Loucy (cell line): ENCODE measurements around the gene RRP1.

Experiments
- H2AFZ ChIP-seq: fragments of 200-600 bp; sonication (generic); 2 replicates; pipeline ENCODE4 v1.6.0; 2016; ENCODE audit warnings: antibody characterized with exemption, mild to moderate bottlenecking, low read length, moderate library complexity
- H3F3A ChIP-seq: fragments of 200-600 bp; 2 replicates; pipeline ENCODE4 v1.6.0; 2016; ENCODE audit warnings: antibody characterized with exemption, low read depth, mild to moderate bottlenecking
- H3K27me3 ChIP-seq: fragments of 200-600 bp; sonication (generic); 2 replicates; pipeline ENCODE4 v1.6.1; 2014; ENCODE audit warnings: low read length, mild to moderate bottlenecking; ENCODE audit not compliant: insufficient read depth, poor library complexity, severe bottlenecking
- H3K36me3 ChIP-seq: fragments of 200-600 bp; sonication (generic); 2 replicates; pipeline ENCODE4 v1.6.1; 2016; ENCODE audit warnings: low read length; ENCODE audit not compliant: insufficient read depth
- H3K4me1 ChIP-seq: fragments of 200-600 bp; sonication (generic); 2 replicates; pipeline ENCODE4 v1.5.1; 2014; ENCODE audit warnings: low read length, mild to moderate bottlenecking; ENCODE audit not compliant: insufficient read depth, poor library complexity, severe bottlenecking
- H3K4me2 ChIP-seq: fragments of 200-600 bp; sonication (generic); 2 replicates; pipeline ENCODE4 v1.6.0; 2014; ENCODE audit warnings: antibody characterized with exemption, low read length, low read depth, mild to moderate bottlenecking; ENCODE audit not compliant: poor library complexity, severe bottlenecking
- H3K4me3 ChIP-seq: fragments of 200-600 bp; sonication (generic); 2 replicates; pipeline ENCODE4 v1.5.1; 2014; ENCODE audit warnings: low read length, mild to moderate bottlenecking, mixed read lengths; ENCODE audit not compliant: poor library complexity, severe bottlenecking
- H3K79me2 ChIP-seq: fragments of 200-600 bp; sonication (generic); 2 replicates; pipeline ENCODE4 v1.6.1; 2014; ENCODE audit warnings: low read length; ENCODE audit not compliant: insufficient read depth
- H3K9ac ChIP-seq: fragments of 200-600 bp; sonication (generic); 2 replicates; pipeline ENCODE4 v1.6.0; 2014; ENCODE audit warnings: mild to moderate bottlenecking, low read depth, low read length, moderate library complexity; ENCODE audit not compliant: poor library complexity, severe bottlenecking
- H3K9me2 ChIP-seq: fragments of 200-600 bp; sonication (generic); replicated peaks from 2 replicates; pipeline ENCODE4 v1.6.1; 2016; ENCODE audit warnings: low read depth, low read length, mixed read lengths
- H3K9me3 ChIP-seq: fragments of 200-600 bp; sonication (generic); 2 replicates; pipeline ENCODE4 v1.6.1; 2014; ENCODE audit warnings: mild to moderate bottlenecking, antibody characterized with exemption, low read length, low read depth; ENCODE audit not compliant: insufficient read depth
- H4K20me1 ChIP-seq: fragments of 200-600 bp; sonication (generic); 2 replicates; pipeline ENCODE4 v1.6.0; 2014; ENCODE audit warnings: antibody characterized with exemption, low read length, mild to moderate bottlenecking; ENCODE audit not compliant: insufficient read depth, poor library complexity, severe bottlenecking
- CTCF ChIP-seq: fragments of 200-600 bp; sonication (generic); conservative IDR thresholded peaks from 2 replicates; pipeline ENCODE4 v1.5.1; 2014; ENCODE audit warnings: mild to moderate bottlenecking, antibody characterized with exemption, low read length
- EZH2phosphoT487 ChIP-seq: fragments of 200-600 bp; IDR thresholded peaks from 2 replicates; pipeline ENCODE4 v1.6.1; 2018; ENCODE audit warnings: antibody characterized with exemption, mild to moderate bottlenecking, moderate library complexity, borderline replicate concordance

Gene RRP1

DNA sequence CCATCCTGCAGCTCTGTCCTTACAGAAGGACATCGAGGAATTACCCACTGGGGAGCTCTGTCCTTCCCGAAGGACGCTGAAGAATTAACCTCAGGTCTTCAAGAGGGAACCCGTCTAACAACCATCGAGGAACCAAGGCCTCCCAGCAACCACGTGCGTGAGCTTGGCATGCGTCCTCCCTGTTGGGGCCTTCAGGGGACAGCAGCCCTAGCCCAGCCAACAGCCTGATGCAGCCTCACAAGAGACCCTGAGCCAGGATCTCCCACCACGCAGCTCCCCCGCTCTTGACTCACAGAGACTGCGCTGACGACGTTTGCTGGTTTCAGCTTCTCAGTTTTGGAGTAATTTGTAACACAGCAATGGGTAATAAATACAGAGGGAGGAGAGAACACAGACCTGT is 56.0 kb downstream of the RRP1 start:
- no peak overlapping the region for H3K9ac ChIP-seq
- no peak overlapping the region for H3K4me3 ChIP-seq
- no peak overlapping the region for H2AFZ ChIP-seq
- H3K36me3 ChIP-seq, result no peaks in the 10 kb centered on the region
- no peaks in the 10 kb centered on the region for H4K20me1 ChIP-seq
- H3K9me2 ChIP-seq, result no peaks in the 10 kb centered on the region
- H3K4me2 ChIP-seq, result no peak overlapping the region
- no peaks in the 10 kb centered on the region for H3F3A ChIP-seq
- no peaks in the 10 kb centered on the region for H3K27me3 ChIP-seq
- H3K4me1 ChIP-seq, result no peaks in the 10 kb centered on the region
- TF ChIP-seq EZH2phosphoT487 (no peak), CTCF (no peak)
- no peaks in the 10 kb centered on the region for H3K9me3 ChIP-seq
- no peaks in the 10 kb centered on the region for H3K79me2 ChIP-seq

DNA sequence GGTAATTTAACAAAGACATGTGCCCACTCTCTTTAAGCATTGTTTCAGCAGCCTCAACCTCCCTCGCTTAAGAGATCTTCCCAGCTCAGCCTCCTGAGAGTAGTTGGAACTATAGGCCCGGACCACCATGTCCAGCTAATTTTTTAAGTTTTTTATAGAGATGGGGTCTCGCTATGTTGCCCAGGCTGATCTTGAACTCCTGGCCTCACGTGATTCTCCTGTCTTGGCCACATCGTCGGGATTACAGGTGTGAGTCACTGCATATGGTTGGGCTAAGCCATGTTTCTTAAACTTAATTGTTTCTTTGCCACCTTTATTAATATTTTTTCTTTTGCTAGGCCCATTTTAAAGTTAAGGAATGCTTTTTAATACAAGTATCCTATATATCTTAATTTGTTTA is 57.1 kb downstream of the RRP1 start:
- Histone ChIP-seq H4K20me1 (no peaks in the 10 kb centered on the region), H3K9me2 (no peaks in the 10 kb centered on the region), H3K79me2 (no peaks in the 10 kb centered on the region), H3K4me2 (no peak overlapping the region), H2AFZ (no peak overlapping the region), H3K4me3 (no peak overlapping the region), H3F3A (no peaks in the 10 kb centered on the region), H3K4me1 (no peaks in the 10 kb centered on the region), H3K9me3 (no peaks in the 10 kb centered on the region; the same call in 1 of the 2 replicates), H3K27me3 (no peaks in the 10 kb centered on the region), H3K36me3 (no peaks in the 10 kb centered on the region), H3K9ac (no peak overlapping the region)
- no peak for TF ChIP-seq CTCF
- no peak for TF ChIP-seq EZH2phosphoT487

- no peaks in the 10 kb centered on the region for H3F3A ChIP-seq
- H4K20me1 ChIP-seq, result no peaks in the 10 kb centered on the region
- TF ChIP-seq CTCF, result no peak
- TF ChIP-seq EZH2phosphoT487, result no peak
- H3K4me2 ChIP-seq, result no peak overlapping the region
- no peaks in the 10 kb centered on the region for H3K79me2 ChIP-seq
- H3K9me3 ChIP-seq, result no peaks in the 10 kb centered on the region; the same call in 1 of the 2 replicates
- no peaks in the 10 kb centered on the region for H3K9me2 ChIP-seq
- no peak overlapping the region for H3K9ac ChIP-seq
- no peaks in the 10 kb centered on the region for H3K36me3 ChIP-seq
- H3K27me3 ChIP-seq, result no peaks in the 10 kb centered on the region
- H3K4me1 ChIP-seq, result no peaks in the 10 kb centered on the region
- no peak overlapping the region for H3K4me3 ChIP-seq
- H2AFZ ChIP-seq, result no peak overlapping the region
Measured at GRCh38 chr21:43847301-43847700, 57.9 kb downstream of the RRP1 start.
